ENCODE results near the gene BTBD10. TPM values are rescaled to one million over a fixed set of nuclear protein-coding genes. Genes with fewer than 3 reads are reported as not detected.

The BTBD10 gene
- total RNA-seq (10 to 100 TPM; 22.6 to 31.4 (median 25.8) TPM), polyA plus RNA-seq (10 to 100 TPM in 1 of 2 donors, 1 to 10 TPM in 1; 5.9 to 28.1 TPM)
- long read RNA-seq, donor 1, transcript BTBD10-201 (9 exons, 2,504 nt): minor isoform, 7 of 27 reads
- long read RNA-seq, donor 1, transcript BTBD10-208 (8 exons, 1,662 nt): major isoform, 9 of 27 reads
- long read RNA-seq, donor 1, partial matches to known transcripts: 0 of 27 reads
- long read RNA-seq, donor 1, other reads (novel, unspliced or antisense): 11 of 27 reads
- long read RNA-seq, donor 2, transcript BTBD10-208 (8 exons, 1,662 nt): major isoform, 37 of 92 reads
- long read RNA-seq, donor 2, transcript BTBD10-201 (9 exons, 2,504 nt): minor isoform, 18 of 92 reads
- long read RNA-seq, donor 2, partial matches to known transcripts: 13 of 92 reads
- long read RNA-seq, donor 2, other reads (novel, unspliced or antisense): 24 of 92 reads
- long read RNA-seq, donor 3, transcript BTBD10-201 (9 exons, 2,504 nt): minor isoform, 5 of 24 reads
- long read RNA-seq, donor 3, transcript BTBD10-208 (8 exons, 1,662 nt): major isoform, 11 of 24 reads
- long read RNA-seq, donor 3, partial matches to known transcripts: 0 of 24 reads
- long read RNA-seq, donor 3, other reads (novel, unspliced or antisense): 8 of 24 reads

DNA sequence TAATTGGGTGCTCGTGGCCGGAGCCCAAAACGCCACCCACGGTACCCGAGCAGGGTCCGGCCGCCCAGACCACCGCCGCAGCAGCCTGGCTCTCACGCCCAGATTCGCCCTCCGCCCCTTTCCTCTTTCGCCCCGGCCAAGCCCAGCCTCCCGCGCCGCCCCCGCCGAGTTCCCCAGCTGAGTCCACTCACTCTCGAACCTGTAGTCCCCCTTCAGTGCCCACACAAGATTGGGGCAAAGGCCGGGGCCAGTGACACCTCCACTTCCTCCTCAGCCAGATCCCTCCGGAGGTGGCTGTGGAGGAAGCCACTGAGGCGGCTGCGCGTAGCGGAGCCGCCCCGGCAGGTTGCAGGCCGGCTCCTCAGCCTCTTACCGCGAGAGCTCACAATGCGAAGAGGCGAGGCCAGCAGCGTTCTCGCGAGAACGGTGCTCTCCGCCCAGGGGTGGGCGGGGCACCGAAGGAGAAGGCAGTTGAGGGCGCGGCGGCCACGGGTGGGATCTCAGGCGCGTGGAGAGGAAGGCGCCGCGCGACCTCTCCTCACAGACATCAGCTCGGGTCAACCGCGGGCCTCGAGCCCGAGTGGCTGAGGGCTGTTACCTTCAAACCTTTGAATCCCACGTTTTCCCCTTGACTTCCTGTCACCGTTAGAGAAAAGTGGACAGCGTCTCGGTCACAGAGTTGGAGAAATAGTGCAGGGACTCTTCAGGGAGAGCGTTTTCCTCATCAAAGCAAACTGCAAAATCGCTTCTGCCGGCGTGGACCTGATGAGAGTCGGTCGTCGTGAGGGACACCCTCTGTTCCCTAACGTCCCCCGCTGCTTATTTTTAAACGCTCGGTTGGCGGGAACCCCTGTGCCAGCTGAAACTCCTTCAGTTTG lies at the start of gene BTBD10:
Gene BTBD10, minus strand, starts transcription at position 322 of the 878 bp plus-strand sequence. CDS start 18,098 bp downstream, outside the sequence.
- Histone ChIP-seq H3K36me3 (no peaks in the 10 kb centered on the region), H3K27ac (peak within 1 kb of the TSS; percentile 61 to 94 (median 89)), H3K4me3 (peak within 1 kb of the TSS; percentile 68 to 94 (median 80)), H3K4me1 (peaks cover 0 to 39% (median 13%) of the 10 kb centered on the region in 12 donors), H3K27me3 (no peaks in the 10 kb centered on the region), H3K9me3 (no peaks in the 10 kb centered on the region)
- WGBS, 4 donors: 0 to 1% (median 1%) methylated on average over 28 to 71 of the region's 71 CpGs
- DNase-seq: peak; percentile 94 to 97 (median 96)
- intact Hi-C loops (cut with DNase I): loop anchor here in 4 of 10 donors (2.0 to 10.0 kb wide), 5 partner anchors 76 to 248 kb away; partner anchors contain the start of gene BMAL1 (in 1 of the 4)
- ATAC-seq: peak; percentile 97 to 100 (median 99)
- TF ChIP-seq, protein P1, sequence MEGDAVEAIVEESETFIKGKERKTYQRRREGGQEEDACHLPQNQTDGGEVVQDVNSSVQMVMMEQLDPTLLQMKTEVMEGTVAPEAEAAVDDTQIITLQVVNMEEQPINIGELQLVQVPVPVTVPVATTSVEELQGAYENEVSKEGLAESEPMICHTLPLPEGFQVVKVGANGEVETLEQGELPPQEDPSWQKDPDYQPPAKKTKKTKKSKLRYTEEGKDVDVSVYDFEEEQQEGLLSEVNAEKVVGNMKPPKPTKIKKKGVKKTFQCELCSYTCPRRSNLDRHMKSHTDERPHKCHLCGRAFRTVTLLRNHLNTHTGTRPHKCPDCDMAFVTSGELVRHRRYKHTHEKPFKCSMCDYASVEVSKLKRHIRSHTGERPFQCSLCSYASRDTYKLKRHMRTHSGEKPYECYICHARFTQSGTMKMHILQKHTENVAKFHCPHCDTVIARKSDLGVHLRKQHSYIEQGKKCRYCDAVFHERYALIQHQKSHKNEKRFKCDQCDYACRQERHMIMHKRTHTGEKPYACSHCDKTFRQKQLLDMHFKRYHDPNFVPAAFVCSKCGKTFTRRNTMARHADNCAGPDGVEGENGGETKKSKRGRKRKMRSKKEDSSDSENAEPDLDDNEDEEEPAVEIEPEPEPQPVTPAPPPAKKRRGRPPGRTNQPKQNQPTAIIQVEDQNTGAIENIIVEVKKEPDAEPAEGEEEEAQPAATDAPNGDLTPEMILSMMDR (IDR thresholded peaks at IDR 0.05): peak in 1 of 12 donors; percentile 8
- TF ChIP-seq POLR2A (IDR thresholded peaks at IDR 0.05): peak in 1 of 2 donors; percentile 92

- intact Hi-C loops (cut with DNase I): no loop called here
- Histone ChIP-seq H3K36me3 (no peaks in the 10 kb centered on the region), H3K27ac (no peak overlapping the region), H3K27me3 (peaks cover 0 to 6% (median 0%) of the 10 kb centered on the region in 9 donors), H3K9me3 (no peaks in the 10 kb centered on the region), H3K4me3 (no peak overlapping the region), H3K4me1 (no peaks in the 10 kb centered on the region)
- ATAC-seq: no peak
- TF ChIP-seq POLR2A (IDR thresholded peaks at IDR 0.05): no peak
- TF ChIP-seq, protein P1 (IDR thresholded peaks at IDR 0.05): no peak
- 79 to 92% (median 84%) methylated on average over 1 of the region's 1 CpG for WGBS, 4 donors
- DNase-seq: no peak
Measured at GRCh38 chr11:13503393-13503792, 40.4 kb upstream of the BTBD10 start.

DNA sequence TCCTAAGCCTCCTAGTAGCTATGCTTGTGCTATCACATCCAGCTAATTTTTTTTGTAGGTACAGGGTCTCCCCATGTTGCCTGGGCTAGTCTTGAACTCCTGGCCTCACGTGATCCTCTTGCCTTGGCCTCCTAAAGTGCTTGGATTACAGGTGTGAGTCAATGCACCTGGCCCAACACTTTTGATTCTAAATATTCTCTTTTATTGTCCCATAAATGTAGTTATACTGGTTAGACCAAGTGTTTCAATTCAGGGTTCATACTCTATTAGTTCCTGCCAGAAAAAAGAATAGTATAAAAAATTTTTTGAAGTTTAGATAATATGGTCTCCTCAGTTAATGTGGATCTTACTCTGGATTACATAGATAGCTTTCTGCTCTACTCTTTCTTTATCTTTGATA lies 39.5 kb upstream of the BTBD10 start:
- 75 to 81% (median 76%) methylated on average over 1 of the region's 1 CpG for WGBS, 4 donors
- Histone ChIP-seq H3K4me3 (no peak overlapping the region), H3K4me1 (no peaks in the 10 kb centered on the region), H3K27ac (no peak overlapping the region), H3K27me3 (peaks cover 0 to 6% (median 0%) of the 10 kb centered on the region in 9 donors), H3K9me3 (no peaks in the 10 kb centered on the region), H3K36me3 (no peaks in the 10 kb centered on the region)
- intact Hi-C loops (cut with DNase I): no loop called here
- DNase-seq (no peak), ATAC-seq (no peak)
- TF ChIP-seq POLR2A (IDR thresholded peaks at IDR 0.05): no peak
- TF ChIP-seq, protein P1 (IDR thresholded peaks at IDR 0.05): no peak
